Measurements from ENCODE around the gene SCD.

The SCD gene

GRCh38 chr10:100340948-100341847 is 5.8 kb upstream of the SCD start:
- no peak for DNase-seq (ENCODE audit: low read depth)

- DNase-seq (ENCODE audit: low read depth) = peak; percentile 39
Measured at GRCh38 chr10:100341953-100342626, 4.9 kb upstream of the SCD start.

GRCh38 chr10:100342627-100342972 is 4.4 kb upstream of the SCD start:
- no peak for DNase-seq (ENCODE audit: low read depth)

GRCh38 chr10:100344241-100344788 is 2.7 kb upstream of the SCD start:
- no peak for DNase-seq (ENCODE audit: low read depth)

- peak; percentile 27 for DNase-seq (ENCODE audit: low read depth)
Measured at GRCh38 chr10:100345570-100346330, 1.3 kb upstream of the SCD start.

GRCh38 chr10:100346351-100346764 is 675 bp upstream of the SCD start:
- peak; percentile 28 for DNase-seq (ENCODE audit: low read depth)

GRCh38 chr10:100347568-100348195 is 649 bp downstream of the SCD start:
- no peak for DNase-seq (ENCODE audit: low read depth)

- DNase-seq (ENCODE audit: low read depth) = no peak
Measured at GRCh38 chr10:100348389-100348927, 1.4 kb downstream of the SCD start.

GRCh38 chr10:100349087-100349486 is 2.1 kb downstream of the SCD start:
- DNase-seq (ENCODE audit: low read depth) = no peak

- no peak for DNase-seq (ENCODE audit: low read depth)
Measured at GRCh38 chr10:100349672-100350071, 2.6 kb downstream of the SCD start.

- DNase-seq (ENCODE audit: low read depth) = no peak
Measured at GRCh38 chr10:100350914-100351485, 4.0 kb downstream of the SCD start.

- DNase-seq (ENCODE audit: low read depth) = no peak
Measured at GRCh38 chr10:100353770-100354485, 6.9 kb downstream of the SCD start.

GRCh38 chr10:100355086-100355485 is 8.1 kb downstream of the SCD start:
- no peak for DNase-seq (ENCODE audit: low read depth)

GRCh38 chr10:100356067-100357017 is 9.3 kb downstream of the SCD start:
- no peak for DNase-seq (ENCODE audit: low read depth)

- no peak for DNase-seq (ENCODE audit: low read depth)
Measured at GRCh38 chr10:100357059-100357858, 10.2 kb downstream of the SCD start.

- DNase-seq (ENCODE audit: low read depth) = no peak
Measured at GRCh38 chr10:100359030-100359432, 12.0 kb downstream of the SCD start.

- no peak for DNase-seq (ENCODE audit: low read depth)
Measured at GRCh38 chr10:100359529-100360150, 12.6 kb downstream of the SCD start.

- DNase-seq (ENCODE audit: low read depth) = no peak
Measured at GRCh38 chr10:100360234-100360633, 13.2 kb downstream of the SCD start.

Data from stromal cell of bone marrow (primary cell).